ENCODE data around the gene GIMAP5. TPM values are rescaled to one million over a fixed set of nuclear protein-coding genes. Genes with fewer than 3 reads are reported as not detected.

GIMAP5 gene
- total and polyA plus RNA-seq, 2 of the 13 experiments (the other 11 are each of a cell fraction or from before 2014, with no cell fraction given), result not detected

GRCh38 chr7:150727381-150727780, 9.8 kb upstream of the GIMAP5 start (continued):
- TF ChIP-seq PREB (CRISPR knock-in tag; IDR thresholded peaks at IDR 0.05) (no peak), FOXJ3 (CRISPR knock-in tag; IDR thresholded peaks at IDR 0.05; ENCODE audit: borderline replicate concordance) (no peak), TEAD2 (CRISPR knock-in tag; IDR thresholded peaks at IDR 0.05) (no peak), FOXC1 (CRISPR knock-in tag; IDR thresholded peaks at IDR 0.05; ENCODE audit: borderline replicate concordance) (no peak), ZNF276 (CRISPR knock-in tag; IDR thresholded peaks at IDR 0.05; ENCODE audit: low read depth) (no peak), POLR2A (IDR thresholded peaks at IDR 0.05; ENCODE audit: insufficient read depth in 1 of 2, low read depth in 2 of 2, low read length in 2 of 2) (no peak), ZNF883 (CRISPR knock-in tag; IDR thresholded peaks at IDR 0.05; ENCODE audit: not compliant biosample characterization) (no peak), PAXIP1 (CRISPR knock-in tag; conservative IDR thresholded peaks at IDR 0.05) (peak; percentile 70), ZNF772 (CRISPR knock-in tag; IDR thresholded peaks at IDR 0.05) (no peak), ZBTB21 (CRISPR knock-in tag; IDR thresholded peaks at IDR 0.05) (no peak), LBX2 (CRISPR knock-in tag; IDR thresholded peaks at IDR 0.05; ENCODE audit: borderline replicate concordance) (no peak), PBX3 (CRISPR knock-in tag; IDR thresholded peaks at IDR 0.05; ENCODE audit: borderline replicate concordance) (no peak), DNMT1 (CRISPR knock-in tag; IDR thresholded peaks at IDR 0.05) (no peak), TCF7 (IDR thresholded peaks at IDR 0.05; ENCODE audit: low read depth) (peak; percentile 57; the same call in 1 of the 2 replicates), ZNF773 (CRISPR knock-in tag; IDR thresholded peaks at IDR 0.05; ENCODE audit: borderline replicate concordance) (no peak), STAT5B (CRISPR knock-in tag; IDR thresholded peaks at IDR 0.05) (no peak), ZSCAN9 (CRISPR knock-in tag; IDR thresholded peaks at IDR 0.05; ENCODE audit: borderline replicate concordance) (0 out of 2 replicates have a peak, but pooled peaks have one; percentile 29)
- TF ChIP-seq, protein P1, sequence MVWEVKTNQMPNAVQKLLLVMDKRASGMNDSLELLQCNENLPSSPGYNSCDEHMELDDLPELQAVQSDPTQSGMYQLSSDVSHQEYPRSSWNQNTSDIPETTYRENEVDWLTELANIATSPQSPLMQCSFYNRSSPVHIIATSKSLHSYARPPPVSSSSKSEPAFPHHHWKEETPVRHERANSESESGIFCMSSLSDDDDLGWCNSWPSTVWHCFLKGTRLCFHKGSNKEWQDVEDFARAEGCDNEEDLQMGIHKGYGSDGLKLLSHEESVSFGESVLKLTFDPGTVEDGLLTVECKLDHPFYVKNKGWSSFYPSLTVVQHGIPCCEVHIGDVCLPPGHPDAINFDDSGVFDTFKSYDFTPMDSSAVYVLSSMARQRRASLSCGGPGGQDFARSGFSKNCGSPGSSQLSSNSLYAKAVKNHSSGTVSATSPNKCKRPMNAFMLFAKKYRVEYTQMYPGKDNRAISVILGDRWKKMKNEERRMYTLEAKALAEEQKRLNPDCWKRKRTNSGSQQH (CRISPR knock-in tag; IDR thresholded peaks at IDR 0.05; ENCODE audit: low read depth), result no peak
- TF ChIP-seq, protein P2, sequence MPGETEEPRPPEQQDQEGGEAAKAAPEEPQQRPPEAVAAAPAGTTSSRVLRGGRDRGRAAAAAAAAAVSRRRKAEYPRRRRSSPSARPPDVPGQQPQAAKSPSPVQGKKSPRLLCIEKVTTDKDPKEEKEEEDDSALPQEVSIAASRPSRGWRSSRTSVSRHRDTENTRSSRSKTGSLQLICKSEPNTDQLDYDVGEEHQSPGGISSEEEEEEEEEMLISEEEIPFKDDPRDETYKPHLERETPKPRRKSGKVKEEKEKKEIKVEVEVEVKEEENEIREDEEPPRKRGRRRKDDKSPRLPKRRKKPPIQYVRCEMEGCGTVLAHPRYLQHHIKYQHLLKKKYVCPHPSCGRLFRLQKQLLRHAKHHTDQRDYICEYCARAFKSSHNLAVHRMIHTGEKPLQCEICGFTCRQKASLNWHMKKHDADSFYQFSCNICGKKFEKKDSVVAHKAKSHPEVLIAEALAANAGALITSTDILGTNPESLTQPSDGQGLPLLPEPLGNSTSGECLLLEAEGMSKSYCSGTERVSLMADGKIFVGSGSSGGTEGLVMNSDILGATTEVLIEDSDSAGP (CRISPR knock-in tag; IDR thresholded peaks at IDR 0.05; ENCODE audit: borderline replicate concordance), result no peak
